Activated T-cell treated with anti-CD3 and anti-CD28 coated beads, Interleukin-2, amount 50 U/mL, for 72 hours (primary cell): Measurements from ENCODE around the gene APBA3. TPM values are rescaled to one million over a fixed set of nuclear protein-coding genes. Genes with fewer than 3 reads are reported as not detected.

Experiments used
- ATAC-seq, 2 donors: fragments of 150-1000 bp; cut with Tn5 transposase; replicated peaks in 1 of 2; 2 replicates each; pipeline ENCODE4 v1.10.0; 2021; ENCODE audit warnings: moderate library complexity in 2 of 2, mild to moderate bottlenecking in 1 of 2
- DNase-seq, 2 donors: peaks; one replicate each; pipeline ENCODE4 v3.0.0; 2021 to 2022; ENCODE audit warnings: mixed read lengths in 1 of 2
- H3K27ac Mint-ChIP-seq: one replicate; pipeline ENCODE4 v1.8.0; 2022; ENCODE audit warnings: mild to moderate bottlenecking, moderate library complexity, mixed read lengths
- H3K27me3 Mint-ChIP-seq: one replicate; pipeline ENCODE4 v1.8.0; 2022; ENCODE audit warnings: low read depth, mixed read lengths
- H3K36me3 Mint-ChIP-seq, 2 donors: one replicate each; pipeline ENCODE4 v1.8.0; 2022; ENCODE audit warnings: mixed read lengths in 2 of 2, mild to moderate bottlenecking in 1 of 2; ENCODE audit not compliant: insufficient read depth in 2 of 2
- H3K4me1 Mint-ChIP-seq: one replicate; pipeline ENCODE4 v1.8.0; 2022; ENCODE audit warnings: low read depth, mixed read lengths
- H3K4me3 Mint-ChIP-seq, 2 donors: one replicate each; pipeline ENCODE4 v1.8.0; 2022; ENCODE audit warnings: mild to moderate bottlenecking in 2 of 2, mixed read lengths in 2 of 2, moderate library complexity in 2 of 2
- H3K9me3 Mint-ChIP-seq, 2 donors: one replicate each; pipeline ENCODE4 v1.8.0; 2022; ENCODE audit warnings: mixed read lengths in 2 of 2
- total RNA-seq, 2 donors: library from RNA; stranded (reverse); gene quantifications; one replicate each; pipeline ENCODE4 v1.2.3, GENCODE V29; 2022

APBA3 gene, protein sequence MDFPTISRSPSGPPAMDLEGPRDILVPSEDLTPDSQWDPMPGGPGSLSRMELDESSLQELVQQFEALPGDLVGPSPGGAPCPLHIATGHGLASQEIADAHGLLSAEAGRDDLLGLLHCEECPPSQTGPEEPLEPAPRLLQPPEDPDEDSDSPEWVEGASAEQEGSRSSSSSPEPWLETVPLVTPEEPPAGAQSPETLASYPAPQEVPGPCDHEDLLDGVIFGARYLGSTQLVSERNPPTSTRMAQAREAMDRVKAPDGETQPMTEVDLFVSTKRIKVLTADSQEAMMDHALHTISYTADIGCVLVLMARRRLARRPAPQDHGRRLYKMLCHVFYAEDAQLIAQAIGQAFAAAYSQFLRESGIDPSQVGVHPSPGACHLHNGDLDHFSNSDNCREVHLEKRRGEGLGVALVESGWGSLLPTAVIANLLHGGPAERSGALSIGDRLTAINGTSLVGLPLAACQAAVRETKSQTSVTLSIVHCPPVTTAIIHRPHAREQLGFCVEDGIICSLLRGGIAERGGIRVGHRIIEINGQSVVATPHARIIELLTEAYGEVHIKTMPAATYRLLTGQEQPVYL
- 10 to 100 TPM; 51.8 to 52.7 TPM for total RNA-seq

DNA sequence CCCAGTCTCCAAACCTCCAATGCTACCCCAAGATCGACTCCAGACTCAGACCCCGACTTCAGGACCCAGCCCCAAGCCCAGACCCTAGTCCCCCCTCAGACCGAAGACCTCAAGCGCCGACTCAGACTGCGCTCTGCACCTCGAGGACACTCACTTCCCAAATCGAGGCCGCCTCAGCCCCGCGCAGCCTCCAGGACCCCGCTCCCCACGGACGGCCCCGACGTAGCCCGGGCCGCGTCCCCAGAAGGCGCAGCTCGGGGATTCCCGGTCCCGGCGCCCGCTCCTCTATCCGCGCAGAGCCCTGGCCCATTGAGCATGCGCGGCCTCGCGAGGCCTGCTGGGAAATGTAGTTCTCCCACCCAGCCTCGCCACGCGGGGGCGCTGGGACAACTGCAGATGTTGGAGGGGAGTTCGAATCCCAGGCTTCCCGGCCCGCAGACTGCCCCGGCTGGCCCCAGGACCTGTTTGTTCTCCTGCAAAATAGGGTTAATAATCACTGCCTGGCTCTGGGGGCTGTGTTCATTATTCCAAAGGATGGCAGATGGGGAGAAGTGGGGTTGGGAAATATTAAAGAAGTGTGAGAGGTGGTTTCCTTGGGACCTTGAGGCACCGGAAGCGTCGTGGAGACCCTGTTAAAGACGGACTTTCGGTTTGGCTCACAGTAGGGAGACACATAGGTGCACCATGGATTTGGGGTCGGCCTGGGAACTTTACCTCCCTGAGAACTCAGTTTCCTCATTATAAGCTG lies at the start of gene APBA3:
APBA3 (minus strand) TSS at position 311 of the 748 bp plus-strand sequence. CDS start 1,428 bp downstream, outside the sequence.
- Mint-ChIP-seq H3K4me3 (peak within 1 kb of the TSS; percentile 98 to 100), H3K27me3 (no peaks in the 10 kb centered on the region), H3K9me3 (no peaks in the 10 kb centered on the region), H3K4me1 (peaks cover 51% of the 10 kb centered on the region), H3K27ac (peak within 1 kb of the TSS; percentile 96), H3K36me3 (peaks cover 2 to 8% of the 10 kb centered on the region in 2 donors)
- ATAC-seq, result peak; percentile 57 to 67
- peak; percentile 95 to 98 for DNase-seq

DNA sequence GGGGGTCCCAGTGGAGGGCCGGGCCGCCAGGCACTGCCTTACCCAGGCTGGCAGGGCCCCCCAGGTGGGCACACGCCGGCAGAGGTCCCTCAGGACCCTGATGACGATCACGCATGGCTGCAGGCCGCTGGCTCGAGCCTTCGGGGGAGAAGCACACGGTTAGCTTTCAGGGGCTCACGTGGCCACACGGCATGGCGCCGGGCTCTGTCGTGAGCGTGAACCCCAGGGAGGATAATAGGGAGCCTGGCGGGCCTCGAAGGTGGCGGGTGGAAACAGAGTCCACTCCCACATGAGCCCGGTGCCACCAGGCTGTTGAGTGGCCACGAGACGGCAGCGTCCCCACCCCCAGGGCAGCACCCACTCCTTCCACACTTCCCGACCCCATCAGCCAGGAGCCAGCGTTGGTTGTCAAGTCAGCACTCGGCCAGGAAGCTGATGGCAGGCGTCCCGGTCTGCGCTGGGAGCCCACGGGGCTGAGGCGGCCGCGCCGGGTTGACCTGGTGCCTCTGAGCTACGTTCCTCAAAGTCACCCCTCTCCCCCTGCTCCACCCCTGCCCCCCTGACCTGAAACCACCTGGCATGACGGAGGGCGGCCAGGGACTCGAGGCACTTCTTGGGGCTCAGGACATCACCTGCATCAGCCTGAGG lies 49.3 kb upstream of the APBA3 start:
- ATAC-seq, result no peak
- H3K36me3 Mint-ChIP-seq, result no peaks in the 10 kb centered on the region
- no peak overlapping the region for H3K27ac Mint-ChIP-seq
- peaks cover 1 to 3% of the 10 kb centered on the region in 2 donors for H3K9me3 Mint-ChIP-seq
- H3K27me3 Mint-ChIP-seq, result no peaks in the 10 kb centered on the region
- H3K4me3 Mint-ChIP-seq, result no peak overlapping the region
- DNase-seq, result no peak
- H3K4me1 Mint-ChIP-seq, result peaks cover 49% of the 10 kb centered on the region

DNA sequence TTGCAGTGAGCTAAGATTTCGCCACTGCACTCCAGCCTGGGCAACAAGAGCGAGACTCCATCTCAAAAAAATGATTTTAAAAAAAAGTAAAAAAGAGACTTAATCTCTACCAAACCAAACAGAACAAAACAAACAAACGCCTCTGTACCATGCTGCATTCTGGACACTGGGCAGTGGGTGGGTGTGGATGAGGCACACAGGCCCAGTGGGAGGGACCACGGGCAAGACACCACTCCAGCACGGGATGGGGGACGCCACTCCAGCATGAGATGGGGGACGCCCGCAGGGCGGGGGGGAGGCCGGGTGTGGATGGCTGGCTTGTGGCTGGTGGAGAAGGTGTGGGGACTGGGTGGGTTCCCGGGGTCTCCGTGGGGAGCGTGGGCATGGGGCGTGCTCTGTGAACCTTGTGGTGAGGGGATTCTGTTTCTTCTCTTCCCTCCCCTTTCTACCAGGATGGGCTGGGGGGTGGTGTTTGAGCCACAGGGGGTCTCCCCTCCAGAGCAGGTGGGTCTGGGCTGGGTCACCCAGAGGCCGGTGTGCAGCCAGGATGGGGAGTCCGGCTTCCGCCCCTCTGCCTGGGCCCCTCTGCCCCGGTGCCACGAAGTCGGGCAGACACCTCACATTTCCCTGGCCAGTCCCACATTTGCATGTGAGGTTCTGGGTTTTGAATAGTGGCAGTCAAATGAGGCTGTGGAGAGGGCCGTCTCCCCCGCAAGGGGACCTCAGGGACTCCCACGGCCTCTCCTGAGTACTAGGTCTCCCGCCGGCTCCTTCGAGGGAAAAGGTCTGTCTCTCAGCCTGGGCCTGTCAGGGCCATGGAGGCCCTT lies 48.6 kb upstream of the APBA3 start:
- DNase-seq, result no peak

DNA sequence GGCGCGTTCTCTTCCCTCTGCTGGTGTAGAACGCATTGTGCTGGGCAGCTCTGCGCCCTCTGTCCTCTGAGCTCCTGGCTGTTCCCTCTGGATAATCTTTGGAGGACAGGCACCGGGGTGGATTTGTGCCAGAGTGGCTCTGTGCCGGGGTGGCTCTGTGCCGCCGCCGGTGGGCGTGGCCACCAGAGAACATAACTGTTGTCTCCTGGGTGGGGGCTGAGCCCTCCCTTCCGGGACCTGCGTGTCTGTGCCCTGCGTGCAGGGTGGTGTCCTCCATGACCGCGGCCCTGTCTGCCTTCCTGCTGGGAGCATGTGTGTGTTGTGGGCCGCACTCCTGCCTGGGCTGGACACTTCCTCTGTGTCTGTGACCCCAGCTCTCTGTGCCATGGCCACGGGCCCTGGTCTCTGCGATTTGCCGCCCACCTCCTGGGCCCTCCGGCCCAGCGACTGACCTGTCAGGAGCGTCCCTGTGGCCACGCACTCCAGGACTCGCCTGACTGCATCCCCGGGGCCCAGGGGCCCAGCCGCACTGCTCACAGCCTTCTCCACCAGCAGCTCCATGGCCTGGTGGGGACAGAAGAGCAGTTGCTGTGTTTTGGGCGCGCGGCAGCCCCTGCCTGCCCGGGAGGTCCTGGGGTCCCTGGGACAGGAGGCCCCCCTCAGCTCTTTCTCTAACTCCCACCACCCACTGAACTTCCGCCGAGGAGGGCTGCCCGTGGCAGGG lies 47.1 kb upstream of the APBA3 start:
- DNase-seq (no peak), ATAC-seq (no peak)
- no peak overlapping the region for H3K4me3 Mint-ChIP-seq
- H3K27me3 Mint-ChIP-seq, result no peaks in the 10 kb centered on the region
- H3K4me1 Mint-ChIP-seq, result peaks cover 37% of the 10 kb centered on the region
- peaks cover 1 to 3% of the 10 kb centered on the region in 2 donors for H3K9me3 Mint-ChIP-seq
- no peak overlapping the region for H3K27ac Mint-ChIP-seq
- no peaks in the 10 kb centered on the region for H3K36me3 Mint-ChIP-seq

More for the DNA sequence above, 48.6 kb upstream of the APBA3 start:
- H3K36me3 Mint-ChIP-seq, result no peaks in the 10 kb centered on the region
- peaks cover 1 to 3% of the 10 kb centered on the region in 2 donors for H3K9me3 Mint-ChIP-seq
- no peaks in the 10 kb centered on the region for H3K27me3 Mint-ChIP-seq
- peaks cover 49% of the 10 kb centered on the region for H3K4me1 Mint-ChIP-seq
- no peak overlapping the region for H3K4me3 Mint-ChIP-seq
- H3K27ac Mint-ChIP-seq, result no peak overlapping the region
- ATAC-seq, result no peak

DNA sequence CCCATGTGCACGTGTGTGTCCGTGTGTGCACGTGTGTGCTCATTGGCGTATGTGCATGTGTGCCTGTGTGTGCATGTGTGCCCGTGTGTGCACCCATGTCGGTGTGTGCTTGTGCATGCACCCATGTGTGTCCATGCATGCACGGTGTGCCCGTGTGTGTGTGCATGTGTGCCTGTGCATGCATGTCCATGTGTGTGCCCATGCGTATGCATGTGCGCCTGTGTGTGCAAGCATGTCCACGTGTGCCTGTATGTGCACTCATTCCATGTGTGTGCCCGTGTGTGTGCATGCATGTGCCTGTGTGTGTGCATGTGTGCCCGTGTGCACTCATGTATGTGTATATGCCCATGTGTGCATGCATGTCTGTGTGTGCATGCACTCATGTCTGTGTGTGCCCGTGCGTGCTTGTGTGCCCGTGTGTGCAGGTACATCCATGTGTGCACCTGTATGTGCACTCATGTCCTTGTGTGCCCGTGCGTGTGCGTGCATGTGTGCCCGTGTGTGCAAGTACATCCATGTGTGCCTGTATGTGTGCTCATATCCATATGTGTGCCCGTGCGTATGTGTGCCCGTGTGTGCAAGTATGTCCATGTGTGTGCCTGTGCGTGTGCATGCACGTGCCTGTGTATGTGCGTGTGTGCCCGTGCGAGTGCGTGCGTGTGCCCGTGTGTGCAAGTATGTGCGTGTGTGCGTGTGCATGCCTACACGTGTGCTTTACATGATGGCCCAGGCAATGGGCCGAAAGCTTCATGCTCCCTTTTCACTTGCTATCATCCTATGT lies 46.3 kb upstream of the APBA3 start:
- Mint-ChIP-seq H3K27ac (no peak overlapping the region), H3K9me3 (peaks cover 1 to 3% of the 10 kb centered on the region in 2 donors), H3K4me1 (peaks cover 29% of the 10 kb centered on the region), H3K4me3 (no peak overlapping the region), H3K27me3 (no peaks in the 10 kb centered on the region), H3K36me3 (no peaks in the 10 kb centered on the region)
- DNase-seq (no peak), ATAC-seq (no peak)

DNA sequence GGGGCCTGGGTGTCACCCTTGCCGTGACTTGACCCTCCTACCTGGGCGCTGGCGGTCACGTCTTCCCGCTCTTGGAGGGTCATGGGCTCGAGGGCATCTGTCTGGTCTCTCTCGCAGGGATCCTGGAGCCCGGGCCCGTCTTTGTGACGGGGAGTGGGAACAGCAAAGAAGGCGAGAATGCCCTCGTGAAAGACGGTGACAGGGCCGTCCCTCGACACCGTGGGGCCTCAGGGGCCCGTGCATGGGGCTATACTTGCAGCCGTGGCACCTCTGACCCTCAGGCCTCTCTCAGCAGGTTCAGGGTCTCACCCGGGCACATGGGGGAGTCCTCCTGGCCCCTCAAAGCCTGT lies 45.6 kb upstream of the APBA3 start:
- DNase-seq (no peak), ATAC-seq (no peak)
- no peak overlapping the region for H3K27ac Mint-ChIP-seq
- H3K4me3 Mint-ChIP-seq, result no peak overlapping the region
- no peaks in the 10 kb centered on the region for H3K36me3 Mint-ChIP-seq
- H3K4me1 Mint-ChIP-seq, result peaks cover 22% of the 10 kb centered on the region
- peaks cover 1 to 3% of the 10 kb centered on the region in 2 donors for H3K9me3 Mint-ChIP-seq
- no peaks in the 10 kb centered on the region for H3K27me3 Mint-ChIP-seq

DNA sequence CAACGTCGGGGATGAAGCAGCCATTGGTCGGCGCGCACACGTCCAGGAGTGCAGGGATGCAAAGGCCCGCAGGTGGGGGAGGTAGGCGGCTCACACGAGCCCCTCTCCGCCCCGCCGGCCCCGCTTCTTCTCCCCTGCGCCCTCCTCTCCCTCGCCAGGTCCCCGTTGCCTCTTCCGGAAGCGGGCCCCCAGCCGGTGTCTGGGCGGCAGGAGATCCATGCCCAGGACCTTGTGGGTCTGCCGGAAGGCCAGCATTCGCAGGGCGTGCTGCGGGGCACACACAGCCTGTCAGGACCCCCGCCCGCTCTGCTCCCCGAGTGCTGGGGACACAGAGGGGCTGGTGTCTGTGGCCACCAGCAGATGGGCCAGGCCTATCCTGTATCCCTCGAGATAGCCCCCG lies 44.4 kb upstream of the APBA3 start:
- Mint-ChIP-seq H3K27me3 (no peaks in the 10 kb centered on the region), H3K36me3 (no peaks in the 10 kb centered on the region), H3K4me1 (peaks cover 25% of the 10 kb centered on the region), H3K9me3 (peaks cover 1 to 3% of the 10 kb centered on the region in 2 donors), H3K27ac (no peak overlapping the region), H3K4me3 (no peak overlapping the region)
- ATAC-seq (no peak), DNase-seq (no peak)

DNA sequence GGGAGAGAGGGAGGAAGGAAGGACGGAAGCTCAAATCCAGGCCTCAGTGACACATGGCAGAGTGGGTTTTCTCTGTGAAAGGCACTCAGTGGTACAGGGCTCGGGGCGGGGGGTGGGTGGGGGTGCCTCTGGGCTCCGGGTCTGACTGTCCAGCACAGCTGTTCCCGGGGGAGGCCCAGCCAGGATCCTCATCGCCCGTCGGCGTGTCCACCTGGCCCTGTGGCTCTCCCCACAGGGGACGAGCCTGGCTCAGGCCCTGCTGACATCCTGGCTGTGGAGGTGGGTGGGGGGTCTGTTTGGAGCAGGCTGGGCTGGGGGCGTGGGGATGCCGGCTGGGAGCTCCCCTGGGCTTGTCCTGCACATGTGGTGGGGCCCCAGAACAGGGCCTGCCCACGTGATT lies 42.9 kb upstream of the APBA3 start:
- Mint-ChIP-seq H3K27ac (no peak overlapping the region), H3K4me3 (no peak overlapping the region), H3K36me3 (no peaks in the 10 kb centered on the region), H3K27me3 (no peaks in the 10 kb centered on the region), H3K4me1 (peaks cover 29% of the 10 kb centered on the region), H3K9me3 (peaks cover 1 to 3% of the 10 kb centered on the region in 2 donors)
- ATAC-seq (no peak), DNase-seq (no peak)

DNA sequence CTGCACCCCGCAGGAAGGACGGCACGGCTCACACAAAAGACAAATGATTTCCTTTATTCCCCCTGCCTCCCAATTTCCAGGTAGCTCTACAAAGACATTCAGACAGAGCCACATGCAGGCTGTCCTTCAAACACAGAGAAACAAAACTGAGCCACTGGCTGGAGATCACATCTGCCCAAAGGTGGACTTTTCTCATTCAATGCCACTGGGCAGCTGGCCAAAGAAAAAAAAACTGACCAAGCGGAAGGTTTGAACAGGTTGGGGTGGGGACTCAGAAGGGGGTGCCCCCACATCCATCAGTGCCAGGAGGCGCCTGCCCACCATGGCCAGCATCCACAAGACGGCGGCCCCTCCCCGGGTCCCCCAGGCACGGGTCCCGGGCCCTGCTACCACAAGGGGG lies 42.5 kb upstream of the APBA3 start:
- Mint-ChIP-seq H3K36me3 (no peaks in the 10 kb centered on the region), H3K27me3 (no peaks in the 10 kb centered on the region), H3K27ac (no peak overlapping the region), H3K4me1 (peaks cover 34% of the 10 kb centered on the region), H3K9me3 (peaks cover 1 to 3% of the 10 kb centered on the region in 2 donors), H3K4me3 (no peak overlapping the region)
- no peak for DNase-seq
- no peak for ATAC-seq

DNA sequence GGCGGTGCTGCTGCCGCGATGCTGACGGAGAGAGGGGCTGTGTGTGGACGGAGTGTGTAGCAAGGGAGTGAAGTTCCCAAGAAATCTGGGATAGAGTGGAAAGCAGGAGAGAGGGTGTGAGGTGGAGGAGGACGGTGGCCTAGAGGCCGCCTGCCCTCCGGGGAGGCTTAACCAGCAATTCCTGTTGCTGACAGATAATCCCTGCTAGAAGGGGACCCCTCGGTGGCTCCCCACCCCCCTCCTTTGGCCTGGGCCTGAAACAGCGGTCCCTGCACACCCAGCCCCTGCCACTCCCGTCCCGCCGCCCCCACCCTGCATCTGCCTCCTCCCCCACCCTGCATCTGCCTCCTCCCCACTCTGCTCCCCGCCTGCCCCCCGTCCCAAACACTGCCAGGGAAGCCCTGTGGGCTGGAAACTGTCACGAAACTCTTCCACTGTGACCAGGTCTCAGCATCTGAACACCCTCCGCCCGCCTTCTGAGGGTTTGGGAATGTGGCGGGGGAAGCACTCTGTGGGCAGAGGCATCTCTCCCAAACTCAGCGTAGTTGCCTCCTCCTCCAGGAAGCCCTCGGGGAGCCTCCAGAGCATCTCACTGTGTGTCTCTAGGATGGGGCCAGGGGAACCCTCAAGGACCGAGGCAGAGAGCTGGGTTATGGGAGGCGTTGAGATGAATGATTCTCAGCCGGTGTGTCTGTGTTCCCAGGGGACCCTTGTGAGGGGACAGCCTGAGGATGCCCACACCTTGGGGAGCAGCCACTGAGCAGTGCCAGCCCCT lies 41.8 kb upstream of the APBA3 start:
- H3K27me3 Mint-ChIP-seq, result no peaks in the 10 kb centered on the region
- H3K9me3 Mint-ChIP-seq, result peaks cover 1 to 3% of the 10 kb centered on the region in 2 donors
- peaks cover 36% of the 10 kb centered on the region for H3K4me1 Mint-ChIP-seq
- DNase-seq, result no peak
- no peak for ATAC-seq
- H3K36me3 Mint-ChIP-seq, result no peaks in the 10 kb centered on the region
- no peak overlapping the region for H3K4me3 Mint-ChIP-seq
- H3K27ac Mint-ChIP-seq, result no peak overlapping the region
